Osteoblast (primary cell): ENCODE data around the gene EZH1. TPM values are rescaled to one million over a fixed set of nuclear protein-coding genes. Genes with fewer than 3 reads are reported as not detected.

Source experiments
- DNase-seq: peaks from one replicate; pipeline ENCODE4 v3.0.0; 2011; ENCODE audit warnings: low spot score, mixed read lengths; ENCODE audit not compliant: insufficient read length; ENCODE audit errors: missing footprints
- H2AFZ ChIP-seq: 2 replicates; pipeline ENCODE4 v1.6.0; 2011; ENCODE audit warnings: mild to moderate bottlenecking, low read length
- H3K27ac ChIP-seq: 2 replicates; pipeline ENCODE4 v1.5.1; 2011; ENCODE audit warnings: mild to moderate bottlenecking, low read depth, low read length, moderate library complexity
- H3K27me3 ChIP-seq: 2 replicates; pipeline ENCODE4 v1.6.0; 2012; ENCODE audit warnings: mild to moderate bottlenecking, control low read depth, inconsistent platforms, low read length, moderate library complexity; ENCODE audit not compliant: insufficient read depth
- H3K36me3 ChIP-seq: 2 replicates; pipeline ENCODE4 v1.5.1; 2011; ENCODE audit warnings: mild to moderate bottlenecking, low read length, control low read depth, moderate library complexity; ENCODE audit not compliant: insufficient read depth
- H3K4me1 ChIP-seq: 2 replicates; pipeline ENCODE4 v1.5.1; 2011; ENCODE audit warnings: mild to moderate bottlenecking, low read length, control low read depth, moderate library complexity; ENCODE audit not compliant: insufficient read depth
- H3K4me2 ChIP-seq: 2 replicates; pipeline ENCODE4 v1.6.0; 2011; ENCODE audit warnings: mild to moderate bottlenecking, low read length; ENCODE audit not compliant: insufficient read depth
- H3K4me3 ChIP-seq: fragments of 200-600 bp; sonication (generic); 3 replicates; pipeline ENCODE4 v1.5.1; 2012; ENCODE audit warnings: mild to moderate bottlenecking, low read length, inconsistent platforms; ENCODE audit not compliant: insufficient read depth
- H3K79me2 ChIP-seq: 2 replicates; pipeline ENCODE4 v1.6.0; 2012; ENCODE audit warnings: mild to moderate bottlenecking, low read length, control low read depth, inconsistent platforms; ENCODE audit not compliant: insufficient read depth
- H3K9me3 ChIP-seq: 2 replicates; pipeline ENCODE4 v1.5.1; 2011; ENCODE audit warnings: low read depth, low read length, control low read depth
- H4K20me1 ChIP-seq: 2 replicates; pipeline ENCODE4 v1.6.0; 2012; ENCODE audit warnings: mild to moderate bottlenecking, low read length, control low read depth; ENCODE audit not compliant: insufficient read depth
- total RNA-seq: library from RNA; depleted of rRNA; stranded (reverse); fragments of >200 nt; gene quantifications from 2 replicates; pipeline ENCODE4 v1.2.3, GENCODE V29; 2012
- TF ChIP-seq, protein P1 (sequence below): IDR thresholded peaks from 2 replicates; pipeline ENCODE4 v1.5.1; 2011; ENCODE audit warnings: mild to moderate bottlenecking, low read depth, low read length, moderate library complexity; ENCODE audit errors: extremely low read depth

EZH1 gene
- total RNA-seq, 1 donor = 30.8 TPM

- TF ChIP-seq, protein P1, sequence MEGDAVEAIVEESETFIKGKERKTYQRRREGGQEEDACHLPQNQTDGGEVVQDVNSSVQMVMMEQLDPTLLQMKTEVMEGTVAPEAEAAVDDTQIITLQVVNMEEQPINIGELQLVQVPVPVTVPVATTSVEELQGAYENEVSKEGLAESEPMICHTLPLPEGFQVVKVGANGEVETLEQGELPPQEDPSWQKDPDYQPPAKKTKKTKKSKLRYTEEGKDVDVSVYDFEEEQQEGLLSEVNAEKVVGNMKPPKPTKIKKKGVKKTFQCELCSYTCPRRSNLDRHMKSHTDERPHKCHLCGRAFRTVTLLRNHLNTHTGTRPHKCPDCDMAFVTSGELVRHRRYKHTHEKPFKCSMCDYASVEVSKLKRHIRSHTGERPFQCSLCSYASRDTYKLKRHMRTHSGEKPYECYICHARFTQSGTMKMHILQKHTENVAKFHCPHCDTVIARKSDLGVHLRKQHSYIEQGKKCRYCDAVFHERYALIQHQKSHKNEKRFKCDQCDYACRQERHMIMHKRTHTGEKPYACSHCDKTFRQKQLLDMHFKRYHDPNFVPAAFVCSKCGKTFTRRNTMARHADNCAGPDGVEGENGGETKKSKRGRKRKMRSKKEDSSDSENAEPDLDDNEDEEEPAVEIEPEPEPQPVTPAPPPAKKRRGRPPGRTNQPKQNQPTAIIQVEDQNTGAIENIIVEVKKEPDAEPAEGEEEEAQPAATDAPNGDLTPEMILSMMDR = no peak
- no peaks in the 10 kb centered on the region for H3K9me3 ChIP-seq
- H3K4me1 ChIP-seq = peaks cover 44% of the 10 kb centered on the region
- H3K36me3 ChIP-seq = peaks cover 5% of the 10 kb centered on the region
- H3K4me3 ChIP-seq = peak within 1 kb of the TSS; percentile 82
- no peaks in the 10 kb centered on the region for H3K27me3 ChIP-seq
- H3K79me2 ChIP-seq = no peaks in the 10 kb centered on the region
- peak within 1 kb of the TSS; percentile 85 for H2AFZ ChIP-seq
- peak within 1 kb of the TSS; percentile 89 for H3K4me2 ChIP-seq
- peak within 1 kb of the TSS; percentile 38 for H3K27ac ChIP-seq
- peak; percentile 99 for DNase-seq
- peaks cover 8% of the 10 kb centered on the region for H4K20me1 ChIP-seq
These were observed 62.7 kb downstream of the EZH1 start, which contains the start of gene CNTNAP1 for GRCh38 chr17:42681976-42682721. Gene CNTNAP1, plus strand, starts transcription at chr17:42682531. Its CDS starts 299 bp downstream, at chr17:42682830.

DNA sequence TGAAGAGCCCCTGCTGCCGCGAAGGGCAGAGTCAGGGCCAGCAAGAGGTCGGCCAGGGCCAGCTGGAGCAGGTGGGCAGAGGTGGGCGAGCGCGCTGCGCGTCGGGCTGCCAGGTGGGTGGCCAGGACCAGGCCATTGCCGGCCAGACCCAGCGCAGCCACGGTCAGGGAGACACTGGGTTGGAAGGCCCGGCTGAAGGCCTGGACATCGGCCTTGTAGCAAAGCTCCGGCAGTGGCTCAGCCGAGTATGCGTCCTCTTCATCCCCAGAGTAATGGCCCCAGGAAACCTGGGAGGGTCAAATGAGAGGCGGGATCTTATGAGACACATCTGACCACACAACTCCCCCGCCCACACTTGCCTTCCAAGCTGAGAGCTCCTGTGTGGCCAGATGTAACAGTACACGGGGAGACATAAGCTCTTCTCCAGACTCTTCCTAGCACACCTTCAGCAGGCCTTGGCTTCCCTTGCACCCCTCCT, 64.5 kb downstream of the EZH1 start:
- Histone ChIP-seq H3K27me3 (no peaks in the 10 kb centered on the region), H3K9me3 (no peaks in the 10 kb centered on the region), H3K4me3 (peak overlapping the region; percentile 68), H4K20me1 (peaks cover 19% of the 10 kb centered on the region), H3K4me2 (peak overlapping the region; percentile 83), H3K4me1 (peaks cover 44% of the 10 kb centered on the region), H3K36me3 (peaks cover 5% of the 10 kb centered on the region), H3K27ac (peak overlapping the region; percentile 80), H2AFZ (peak overlapping the region; percentile 92), H3K79me2 (peaks cover 14% of the 10 kb centered on the region)
- TF ChIP-seq, protein P1 = no peak
- DNase-seq = peak; percentile 79

DNA sequence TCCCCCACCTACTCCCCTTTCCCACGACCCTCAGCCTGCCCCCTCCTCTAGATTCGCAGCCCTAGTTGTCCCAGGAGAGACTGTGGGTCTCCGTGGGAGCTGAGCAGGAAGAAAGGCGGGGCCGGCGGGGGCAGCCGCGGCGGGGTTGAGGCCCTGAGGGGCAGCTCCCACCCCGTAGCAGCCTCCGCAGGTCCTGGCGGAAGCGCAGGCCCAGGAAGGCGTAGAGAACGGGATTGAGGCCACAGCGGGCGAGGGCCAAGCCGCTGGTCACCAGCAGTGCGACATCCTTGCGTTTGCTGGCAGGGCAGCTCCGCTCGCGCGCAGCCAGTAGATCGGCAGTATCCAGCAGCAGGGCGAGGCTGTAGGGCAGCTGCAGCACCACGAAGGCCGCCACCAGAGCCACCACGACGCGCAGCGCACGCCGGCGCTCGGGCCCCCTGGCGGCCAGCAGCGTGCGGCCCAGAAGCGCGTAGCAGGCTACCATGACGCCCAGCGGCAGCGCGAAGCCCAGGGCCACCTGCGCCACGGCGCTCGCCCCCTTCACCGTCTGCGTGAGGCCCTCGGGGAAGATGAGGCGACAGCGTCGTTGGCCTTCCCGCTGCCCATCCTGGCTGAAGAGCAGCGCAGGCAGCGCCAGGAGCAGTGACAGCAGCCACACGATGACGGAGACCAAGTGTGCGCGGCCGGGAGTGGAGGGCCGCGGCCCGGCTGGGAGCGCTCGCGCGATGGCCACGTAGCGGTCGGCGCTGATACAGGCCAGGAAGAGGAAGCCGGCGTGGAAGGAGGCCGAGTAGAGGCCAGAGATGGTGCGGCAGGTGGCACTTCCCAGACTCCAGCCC, 65.1 kb downstream of the EZH1 start:
- DNase-seq = peak; percentile 98
- Histone ChIP-seq H4K20me1 (peaks cover 21% of the 10 kb centered on the region), H3K9me3 (no peaks in the 10 kb centered on the region), H3K27ac (peak overlapping the region; percentile 80), H3K79me2 (peaks cover 21% of the 10 kb centered on the region), H3K36me3 (no peaks in the 10 kb centered on the region), H2AFZ (peak overlapping the region; percentile 92), H3K4me2 (peak overlapping the region; percentile 83), H3K4me3 (peak overlapping the region; percentile 68), H3K27me3 (no peaks in the 10 kb centered on the region), H3K4me1 (peaks cover 48% of the 10 kb centered on the region)
- TF ChIP-seq, protein P1 = peak; percentile 67
